Stomach (tissue), 9 donors: ENCODE measurements around the gene DRD2. TPM values are rescaled to one million over a fixed set of nuclear protein-coding genes. Genes with fewer than 3 reads are reported as not detected.

ENCODE experiments used
- DNase-seq, 2 donors: peaks; one replicate each; pipeline versions ENCODE4 v3.0.0 to v3.0.0-alpha.2; 2013 to 2019
- H3K27ac ChIP-seq, 5 donors: fragments of 200-600 bp in 4 of 5; sonication (generic) in 4 of 5; one replicate each; pipeline ENCODE4 v1.5.1; 2013 to 2019; ENCODE audit warnings: mild to moderate bottlenecking in 1 of 5, moderate library complexity in 1 of 5
- H3K27me3 ChIP-seq, 3 donors: fragments of 200-600 bp; sonication (generic); one replicate each; pipeline ENCODE4 v1.5.1; 2017 to 2019; ENCODE audit warnings: mixed run types in 1 of 3
- H3K36me3 ChIP-seq, 4 donors: fragments of 200-600 bp; sonication (generic); 1 replicate in 3 of 4; 2 replicates in 1 of 4; pipeline ENCODE4 v1.5.1; 2016 to 2019
- H3K4me1 ChIP-seq, 4 donors: fragments of 200-600 bp; sonication (generic); one replicate each; pipeline ENCODE4 v1.5.1; 2016 to 2019
- H3K4me3 ChIP-seq, 4 donors: fragments of 200-600 bp; sonication (generic) in 3 of 4; one replicate each; pipeline ENCODE4 v1.5.1; 2016 to 2019; ENCODE audit warnings: mild to moderate bottlenecking in 1 of 4
- H3K9me3 ChIP-seq, 4 donors: fragments of 200-600 bp; sonication (generic); one replicate each; pipeline ENCODE4 v1.5.1; 2016 to 2019
- EP300 ChIP-seq: sonication (generic); formaldehyde crosslinking; IDR thresholded peaks from one replicate; pipeline ENCODE4 v1.6.1; 2017; ENCODE audit warnings: antibody characterized with exemption
- POLR2A ChIP-seq, 4 donors: fragments of 450-650 bp; IDR thresholded peaks; one replicate each; pipeline ENCODE4 v1.6.1; 2016; ENCODE audit warnings: antibody characterized with exemption in 4 of 4, control low read depth in 2 of 4, mild to moderate bottlenecking in 1 of 4, moderate library complexity in 1 of 4
- POLR2AphosphoS5 ChIP-seq, 3 donors: sonication (generic); formaldehyde crosslinking; IDR thresholded peaks; one replicate each; pipeline ENCODE4 v1.6.1; 2016; ENCODE audit warnings: antibody characterized with exemption in 3 of 3
- WGBS, 5 donors: extraction: QIAGEN DNeasy Blood & Tissue Kit in 3 of 5; methylation state at CpG; one replicate each; pipeline versions ENCODE4 v1.1.5 to v1.1.7; 2013 to 2018; 5-methylcytosine and 5-hydroxymethylcytosine counted together
- intact Hi-C: fragments of 100-400 bp; cut with DNase I; formaldehyde crosslinking; loops from one replicate; pipeline ENCODE4 v1.15.1; 2023; ENCODE audit warnings: low total_unique reads
- polyA plus RNA-seq, 3 donors: library from polyadenylated mRNA; stranded (reverse); fragments of 200-250 nt; gene quantifications; one replicate each; pipeline ENCODE4 v1.2.3, GENCODE V29; 2013
- total RNA-seq, 5 donors: library from RNA; depleted of rRNA; stranded (reverse); fragments of >200 nt; gene quantifications; one replicate each; pipeline versions ENCODE4 v1.1.0 to v1.2.3, GENCODE V29; 2014 to 2016
- TF ChIP-seq, protein P1 (sequence below), 7 experiments: fragments of 450-650 bp in 4 of 7; fragments of 200-600 bp in 3 of 7; sonication (generic) in 3 of 7; IDR thresholded peaks; one replicate each; pipeline ENCODE4 v1.5.1; 2016 to 2019; ENCODE audit warnings: antibody characterized with exemption in 7 of 7, control low read depth in 2 of 7, mild to moderate bottlenecking in 1 of 7
- donor health status: healthy with polysubstance abuse.
- donor health status: Bipolar disorder and iron deficiency.
- donor health status: healthy.

DRD2 gene
- total and polyA plus RNA-seq, 8 donors = 0.03 TPM; not detected in 7

DNA sequence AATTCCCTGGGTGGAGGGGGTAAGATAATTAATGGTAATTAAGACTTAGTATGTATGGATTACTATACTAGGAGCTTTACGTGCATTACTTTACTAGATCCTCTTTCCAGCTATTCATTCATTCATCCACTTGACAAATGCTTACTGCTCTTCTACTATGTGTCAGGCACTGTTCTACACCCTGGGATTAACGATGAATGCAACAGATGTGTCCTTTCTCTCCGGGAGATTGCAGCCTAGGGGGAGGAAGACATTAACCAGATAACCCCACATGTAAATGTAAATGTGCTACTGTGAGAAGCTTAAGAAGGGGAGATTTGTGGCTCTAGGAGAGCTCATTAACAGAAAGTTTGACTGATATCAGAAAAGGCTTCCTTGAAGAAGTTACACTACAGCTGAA lies 85.9 kb downstream of the DRD2 start:
- H3K27ac ChIP-seq = no peak overlapping the region
- no peaks in the 10 kb centered on the region for H3K9me3 ChIP-seq
- no peaks in the 10 kb centered on the region for H3K36me3 ChIP-seq
- DNase-seq = no peak
- WGBS, 5 donors = 35 to 51% (median 44%) methylated on average over 3 of the region's 3 CpGs
- no peak overlapping the region for H3K4me3 ChIP-seq
- no peak for TF ChIP-seq POLR2AphosphoS5 (IDR thresholded peaks at IDR 0.05)
- no peak for TF ChIP-seq EP300
- TF ChIP-seq, protein P1, sequence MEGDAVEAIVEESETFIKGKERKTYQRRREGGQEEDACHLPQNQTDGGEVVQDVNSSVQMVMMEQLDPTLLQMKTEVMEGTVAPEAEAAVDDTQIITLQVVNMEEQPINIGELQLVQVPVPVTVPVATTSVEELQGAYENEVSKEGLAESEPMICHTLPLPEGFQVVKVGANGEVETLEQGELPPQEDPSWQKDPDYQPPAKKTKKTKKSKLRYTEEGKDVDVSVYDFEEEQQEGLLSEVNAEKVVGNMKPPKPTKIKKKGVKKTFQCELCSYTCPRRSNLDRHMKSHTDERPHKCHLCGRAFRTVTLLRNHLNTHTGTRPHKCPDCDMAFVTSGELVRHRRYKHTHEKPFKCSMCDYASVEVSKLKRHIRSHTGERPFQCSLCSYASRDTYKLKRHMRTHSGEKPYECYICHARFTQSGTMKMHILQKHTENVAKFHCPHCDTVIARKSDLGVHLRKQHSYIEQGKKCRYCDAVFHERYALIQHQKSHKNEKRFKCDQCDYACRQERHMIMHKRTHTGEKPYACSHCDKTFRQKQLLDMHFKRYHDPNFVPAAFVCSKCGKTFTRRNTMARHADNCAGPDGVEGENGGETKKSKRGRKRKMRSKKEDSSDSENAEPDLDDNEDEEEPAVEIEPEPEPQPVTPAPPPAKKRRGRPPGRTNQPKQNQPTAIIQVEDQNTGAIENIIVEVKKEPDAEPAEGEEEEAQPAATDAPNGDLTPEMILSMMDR (IDR thresholded peaks at IDR 0.05) = no peak
- TF ChIP-seq POLR2A (IDR thresholded peaks at IDR 0.05) = no peak
- H3K27me3 ChIP-seq = peaks cover 0 to 44% (median 22%) of the 10 kb centered on the region in 3 donors
- intact Hi-C loops = no loop called here
- H3K4me1 ChIP-seq = peaks cover 0 to 7% (median 7%) of the 10 kb centered on the region in 4 donors

DNA sequence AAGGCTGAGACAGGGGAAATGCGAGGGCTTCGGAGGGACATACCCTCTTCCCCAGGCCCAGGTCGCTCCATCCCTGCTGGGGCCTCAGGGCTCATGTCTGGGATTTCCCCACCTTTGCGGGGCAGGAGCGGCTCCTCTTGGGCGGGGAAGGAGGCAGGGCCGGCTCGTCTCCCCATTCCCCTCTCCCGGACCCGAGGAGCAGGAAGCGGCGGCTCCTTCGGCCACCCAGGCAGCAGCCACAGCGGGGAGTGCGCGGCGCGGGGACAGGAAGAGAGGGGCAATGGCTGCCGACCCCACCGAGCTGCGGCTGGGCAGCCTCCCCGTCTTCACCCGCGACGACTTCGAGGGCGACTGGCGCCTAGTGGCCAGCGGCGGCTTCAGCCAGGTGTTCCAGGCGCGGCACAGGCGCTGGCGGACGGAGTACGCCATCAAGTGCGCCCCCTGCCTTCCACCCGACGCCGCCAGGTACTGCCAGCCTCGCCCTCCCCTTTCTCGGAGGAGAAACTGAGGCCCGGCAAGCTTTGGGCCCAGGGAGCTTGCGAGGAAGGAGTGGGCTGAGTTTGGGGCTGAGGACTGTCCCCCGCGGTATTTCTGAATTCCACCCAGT lies 87.5 kb downstream of the DRD2 start, which contains the start of gene ANKK1:
Gene ANKK1 (plus strand): TSS at position 175 of the 607 bp plus-strand sequence. CDS start 106 bp downstream, at position 281.
- no peaks in the 10 kb centered on the region for H3K36me3 ChIP-seq
- H3K27me3 ChIP-seq = peaks cover 0 to 44% (median 22%) of the 10 kb centered on the region in 3 donors
- intact Hi-C loops = no loop called here
- TF ChIP-seq, protein P1 (IDR thresholded peaks at IDR 0.05) = peak in 2 of 7 experiments; percentile 4 to 37
- no peak for TF ChIP-seq POLR2A (IDR thresholded peaks at IDR 0.05)
- no peak for TF ChIP-seq EP300
- peak in 1 of 2 donors; percentile 70 for DNase-seq
- 7 to 21% (median 16%) methylated on average over 18 to 46 of the region's 46 CpGs for WGBS, 5 donors
- H3K27ac ChIP-seq = no peak within 1 kb of the TSS
- H3K4me3 ChIP-seq = peak within 1 kb of the TSS in 2 of 4 donors; percentile 8 to 13
- H3K4me1 ChIP-seq = peaks cover 0 to 7% (median 7%) of the 10 kb centered on the region in 4 donors
- no peaks in the 10 kb centered on the region for H3K9me3 ChIP-seq

DNA sequence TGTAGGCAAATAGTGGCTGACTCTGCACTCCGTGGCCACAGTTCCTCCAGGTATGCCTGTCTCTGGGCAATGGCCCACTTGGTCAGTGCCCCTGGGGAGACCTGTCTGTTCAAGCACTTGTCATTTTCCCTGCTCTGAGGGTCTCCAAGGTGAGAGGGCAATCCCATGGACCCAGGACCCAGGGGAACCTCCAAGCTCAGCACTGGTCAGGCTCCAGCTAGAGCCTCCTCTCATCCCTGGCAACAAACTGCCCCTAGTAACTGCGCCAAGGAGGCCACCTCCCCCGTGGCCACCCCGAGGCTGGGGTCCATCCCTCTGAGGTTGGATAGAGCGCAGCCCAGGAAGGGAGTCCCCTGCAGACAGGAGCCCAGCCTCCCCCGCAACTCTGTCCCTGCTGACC lies 88.3 kb downstream of the DRD2 start:
- no peak for DNase-seq
- Histone ChIP-seq H3K9me3 (no peaks in the 10 kb centered on the region), H3K4me1 (peaks cover 0 to 7% (median 7%) of the 10 kb centered on the region in 4 donors), H3K36me3 (no peaks in the 10 kb centered on the region), H3K27me3 (peaks cover 0 to 43% (median 22%) of the 10 kb centered on the region in 3 donors), H3K4me3 (no peak overlapping the region), H3K27ac (no peak overlapping the region)
- intact Hi-C loops = no loop called here
- TF ChIP-seq POLR2AphosphoS5 (IDR thresholded peaks at IDR 0.05) (no peak), POLR2A (IDR thresholded peaks at IDR 0.05) (no peak), EP300 (no peak)
- TF ChIP-seq, protein P1 (IDR thresholded peaks at IDR 0.05) = no peak
- WGBS, 5 donors = 66 to 79% (median 77%) methylated on average over 6 of the region's 6 CpGs

DNA sequence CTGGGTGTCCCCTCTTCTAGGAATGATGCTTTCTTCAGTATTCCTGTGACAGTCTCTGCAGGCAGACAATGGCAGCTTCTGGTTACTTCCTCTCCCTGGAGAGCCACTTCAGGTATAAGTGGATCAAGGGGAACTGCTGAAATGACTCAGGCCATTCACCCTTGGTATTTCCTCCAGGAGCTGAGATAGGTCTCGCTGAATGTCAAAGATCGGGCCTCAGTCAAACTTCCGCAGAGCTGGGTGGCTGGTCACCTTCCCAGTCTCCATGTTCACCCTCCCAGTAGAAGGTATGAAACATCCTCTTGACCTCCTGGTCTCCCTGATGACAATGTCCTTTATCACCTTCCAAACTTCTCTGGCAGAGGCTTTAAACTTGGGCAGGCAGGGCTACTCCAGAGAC lies 89.4 kb downstream of the DRD2 start:
- H3K27ac ChIP-seq = no peak overlapping the region
- peaks cover 0 to 33% (median 22%) of the 10 kb centered on the region in 3 donors for H3K27me3 ChIP-seq
- DNase-seq = no peak
- intact Hi-C loops = no loop called here
- 92 to 100% (median 96%) methylated on average over 3 of the region's 3 CpGs for WGBS, 5 donors
- H3K9me3 ChIP-seq = no peaks in the 10 kb centered on the region
- no peak overlapping the region for H3K4me3 ChIP-seq
- no peaks in the 10 kb centered on the region for H3K36me3 ChIP-seq
- H3K4me1 ChIP-seq = peaks cover 0 to 7% (median 7%) of the 10 kb centered on the region in 4 donors
- no peak for TF ChIP-seq POLR2AphosphoS5 (IDR thresholded peaks at IDR 0.05)
- TF ChIP-seq POLR2A (IDR thresholded peaks at IDR 0.05) = no peak
- TF ChIP-seq, protein P1 (IDR thresholded peaks at IDR 0.05) = no peak
- no peak for TF ChIP-seq EP300
